ENCODE results near the gene AOAH. TPM values are rescaled to one million over a fixed set of nuclear protein-coding genes. Genes with fewer than 3 reads are reported as not detected.

Gene AOAH
- total and polyA plus RNA-seq, 2 donors (not counting 3 experiments of a cell fraction or from before 2014, with no cell fraction given): not detected

- no peak overlapping the region for H3K4me3 ChIP-seq (replicated peaks in 1 of 3; ENCODE audit: insufficient read depth in 1 of 3, low read depth in 1 of 3, low read length in 3 of 3)
- no peaks in the 10 kb centered on the region for H3K27me3 ChIP-seq (ENCODE audit: control insufficient read depth in 2 of 2, insufficient read depth in 2 of 2, low read length in 2 of 2)
- no TSS peak for BruUV-seq (replicated peaks)
- intact Hi-C loops (cut with micrococcal nuclease) (no loop called here), dilution Hi-C loops (cut with MboI; ENCODE audit: extremely low pct_ligation_motif_present, low sequenced_read_pairs) (no loop called here)
- no peak overlapping the region for H3K27ac ChIP-seq (ENCODE audit: insufficient read depth, low read depth, low read length)
- no peak overlapping the region for H3K9ac ChIP-seq (replicated peaks; ENCODE audit: extremely low read depth, insufficient read depth, low read length)
- POLR2A ChIA-PET: no interaction called here
- no peak overlapping the region for H2AFZ ChIP-seq (ENCODE audit: low read depth, low read length)
- H3K4me2 ChIP-seq (ENCODE audit: insufficient read depth, low read length): no peak overlapping the region
- no peaks in the 10 kb centered on the region for H4K20me1 ChIP-seq (replicated peaks; ENCODE audit: control insufficient read depth, extremely low read depth, insufficient read depth, low read length)
- no peaks in the 10 kb centered on the region for H3K9me1 ChIP-seq (replicated peaks; ENCODE audit: control insufficient read depth, extremely low read depth, insufficient read depth, low read length)
- no peaks in the 10 kb centered on the region for H3K36me3 ChIP-seq (ENCODE audit: control insufficient read depth in 2 of 2, extremely low read depth in 1 of 2, insufficient read depth in 2 of 2, low read length in 2 of 2)
- CTCF ChIA-PET: interaction anchor here (1.7 to 6.0 kb wide), 2 partner anchors 14 to 498 kb away, joined by 6 to 40 read pairs; no protein-coding TSS in a partner anchor
- TF ChIP-seq GATA2 (IDR thresholded peaks at IDR 0.05; ENCODE audit: insufficient read depth, insufficient read length, low read depth, low read length): no peak
- no peak for TF ChIP-seq JUN (IDR thresholded peaks at IDR 0.05; ENCODE audit: borderline replicate concordance, insufficient read depth, insufficient read length, low read depth)
- FAIRE-seq (no peak), DNase-seq (ENCODE audit: low read depth, low spot score) (no peak)
- H3K9me3 ChIP-seq (replicated peaks; ENCODE audit: control insufficient read depth, insufficient read depth, low read length): no peaks in the 10 kb centered on the region
- no peaks in the 10 kb centered on the region for H3K79me2 ChIP-seq (ENCODE audit: control insufficient read depth, insufficient read depth, low read length)
- peaks cover 3% of the 10 kb centered on the region for H3K4me1 ChIP-seq (ENCODE audit: control insufficient read depth, extremely low read depth, insufficient read depth, low read length)
Observed at GRCh38 chr7:36683695-36684357, 40.5 kb downstream of the AOAH start.

GRCh38 chr7:36683111-36683510 lies 41.2 kb downstream of the AOAH start:
- H3K9me1 ChIP-seq (replicated peaks; ENCODE audit: control insufficient read depth, extremely low read depth, insufficient read depth, low read length): no peaks in the 10 kb centered on the region
- no peak overlapping the region for H2AFZ ChIP-seq (ENCODE audit: low read depth, low read length)
- BruUV-seq (replicated peaks): no TSS peak
- dilution Hi-C loops (cut with MboI; ENCODE audit: extremely low pct_ligation_motif_present, low sequenced_read_pairs) (no loop called here), intact Hi-C loops (cut with micrococcal nuclease) (no loop called here)
- POLR2A ChIA-PET: no interaction called here
- H3K27me3 ChIP-seq (ENCODE audit: control insufficient read depth in 2 of 2, insufficient read depth in 2 of 2, low read length in 2 of 2): no peaks in the 10 kb centered on the region
- no peaks in the 10 kb centered on the region for H3K79me2 ChIP-seq (ENCODE audit: control insufficient read depth, insufficient read depth, low read length)
- no peak for FAIRE-seq
- no peak overlapping the region for H3K9ac ChIP-seq (replicated peaks; ENCODE audit: extremely low read depth, insufficient read depth, low read length)
- no peaks in the 10 kb centered on the region for H4K20me1 ChIP-seq (replicated peaks; ENCODE audit: control insufficient read depth, extremely low read depth, insufficient read depth, low read length)
- peaks cover 9% of the 10 kb centered on the region for H3K4me1 ChIP-seq (ENCODE audit: control insufficient read depth, extremely low read depth, insufficient read depth, low read length)
- H3K4me2 ChIP-seq (ENCODE audit: insufficient read depth, low read length): no peak overlapping the region
- CTCF ChIA-PET: interaction anchor here (1.7 to 6.0 kb wide), 2 partner anchors 13 to 499 kb away, joined by 6 to 40 read pairs; no protein-coding TSS in a partner anchor
- no peak for TF ChIP-seq CTCF (IDR thresholded peaks at IDR 0.05; ENCODE audit: extremely low read depth in 1 of 2, insufficient read depth in 1 of 2, low read depth in 1 of 2, low read length in 2 of 2)
- no peak for TF ChIP-seq MYC (IDR thresholded peaks at IDR 0.05; ENCODE audit: low read depth, low read length)
- TF ChIP-seq POLR2AphosphoS5 (IDR thresholded peaks at IDR 0.05; ENCODE audit: insufficient read depth, low read depth, low read length): no peak
- TF ChIP-seq FOS (IDR thresholded peaks at IDR 0.05; ENCODE audit: borderline replicate concordance, insufficient read depth, low read length): no peak
- no peak for TF ChIP-seq EZH2 (IDR thresholded peaks at IDR 0.05; ENCODE audit: borderline replicate concordance, low read depth, low read length, severe bottlenecking)
- TF ChIP-seq MAX (IDR thresholded peaks at IDR 0.05; ENCODE audit: insufficient read depth, insufficient read length): no peak
- no peak for TF ChIP-seq JUN (IDR thresholded peaks at IDR 0.05; ENCODE audit: borderline replicate concordance, insufficient read depth, insufficient read length, low read depth)
- no peak overlapping the region for H3K27ac ChIP-seq (ENCODE audit: insufficient read depth, low read depth, low read length)
- DNase-seq (ENCODE audit: low read depth, low spot score): no peak
- no peaks in the 10 kb centered on the region for H3K9me3 ChIP-seq (replicated peaks; ENCODE audit: control insufficient read depth, insufficient read depth, low read length)
- H3K4me3 ChIP-seq (replicated peaks in 1 of 3; ENCODE audit: insufficient read depth in 1 of 3, low read depth in 1 of 3, low read length in 3 of 3): no peak overlapping the region
- H3K36me3 ChIP-seq (ENCODE audit: control insufficient read depth in 2 of 2, extremely low read depth in 1 of 2, insufficient read depth in 2 of 2, low read length in 2 of 2): no peaks in the 10 kb centered on the region

Data from endothelial cell of umbilical vein (primary cell).